ENCODE data around the gene DLG2.
"Not testable (repeated sequence)": the region's sequence is repeated elsewhere in the genome, so short reads cannot be mapped to it uniquely, and the experiment has no call there.

DLG2 gene

DNA sequence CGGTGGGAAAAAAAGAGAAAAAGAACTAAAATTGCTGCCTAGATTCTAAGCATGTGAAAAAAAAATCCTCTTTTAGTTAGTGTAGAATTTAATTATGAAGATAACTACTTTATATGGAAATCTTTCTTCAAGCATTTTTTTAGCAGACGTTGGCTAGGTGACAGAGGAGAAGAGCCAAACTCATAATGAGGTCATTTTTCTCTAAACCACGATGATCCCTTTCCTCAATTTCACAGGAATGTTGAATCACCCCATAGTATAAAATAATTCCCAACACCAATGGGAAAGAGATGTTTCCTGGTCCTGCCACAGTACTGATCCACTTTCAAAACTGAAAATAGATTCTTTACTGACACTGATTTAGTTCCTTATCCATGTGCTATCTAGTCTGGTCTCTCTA, 319.8 kb downstream of the DLG2 start:
- no peak for DNase-seq

DNA sequence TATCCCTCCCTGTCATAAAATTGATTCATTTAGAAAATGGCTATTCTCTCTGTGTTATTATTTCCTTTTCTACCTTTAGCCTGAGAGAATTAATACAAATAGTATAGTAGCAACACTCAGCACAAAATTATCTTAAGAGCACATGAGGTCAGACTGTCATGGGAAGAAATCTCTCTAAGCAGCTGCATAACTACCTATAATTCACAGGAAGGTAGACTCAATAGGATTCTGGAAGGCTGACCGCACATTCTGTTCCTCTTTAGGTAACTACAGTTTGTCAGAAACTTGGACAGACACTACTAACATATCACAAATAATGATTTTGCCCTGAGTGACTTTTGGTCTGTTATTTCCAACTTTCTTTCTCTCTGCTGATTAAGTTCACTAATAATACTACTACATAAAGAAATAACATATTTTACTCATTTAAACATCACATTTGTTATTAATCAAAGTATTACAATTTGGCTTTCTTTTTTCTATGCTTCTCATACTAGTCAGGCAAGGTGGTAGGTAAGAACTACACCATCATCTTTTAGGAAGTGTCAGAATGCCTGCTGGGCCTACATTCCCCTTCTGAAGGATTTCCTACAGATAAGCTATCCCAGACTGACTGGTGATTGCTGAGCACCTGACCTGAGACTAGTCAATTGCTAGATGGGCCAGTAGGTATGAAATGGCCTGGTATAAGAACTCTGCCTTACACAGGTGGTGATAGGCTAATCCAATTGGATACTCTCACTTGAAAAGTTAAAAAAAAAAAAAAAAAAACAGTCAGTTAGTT, 325.1 kb downstream of the DLG2 start:
- no peak for DNase-seq

DNA sequence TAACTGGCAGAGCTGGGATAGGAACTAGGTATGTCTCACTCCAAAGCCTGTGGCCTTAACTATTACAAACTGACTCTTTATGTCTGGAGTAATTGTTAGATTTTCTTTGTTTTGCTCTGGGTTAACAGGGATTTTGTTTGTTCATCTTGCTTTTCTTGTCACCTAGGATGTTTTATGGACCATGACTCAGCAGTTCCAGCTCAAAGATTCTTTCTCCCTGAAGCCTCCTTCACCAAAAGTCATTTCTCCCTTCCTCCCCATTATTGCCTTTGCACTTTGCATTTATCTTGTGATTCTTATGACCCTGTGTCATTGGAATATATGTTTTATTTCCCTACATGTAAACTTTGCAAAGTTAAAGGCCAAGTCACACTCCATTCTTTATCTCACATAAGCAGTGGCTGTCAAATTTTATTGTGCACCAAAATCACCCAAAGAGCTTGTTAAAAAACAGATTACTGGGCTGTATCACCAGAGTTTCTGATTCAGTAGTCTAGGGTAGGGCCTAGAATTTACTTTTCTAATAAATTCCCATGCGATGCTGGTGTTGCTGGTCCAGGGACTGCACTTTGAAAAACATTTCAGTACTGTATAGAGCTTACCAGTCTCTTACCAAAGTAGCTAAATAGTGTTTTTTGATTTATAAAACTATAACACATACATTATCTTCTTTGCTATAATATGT, 327.7 kb downstream of the DLG2 start:
- DNase-seq: no peak

DNA sequence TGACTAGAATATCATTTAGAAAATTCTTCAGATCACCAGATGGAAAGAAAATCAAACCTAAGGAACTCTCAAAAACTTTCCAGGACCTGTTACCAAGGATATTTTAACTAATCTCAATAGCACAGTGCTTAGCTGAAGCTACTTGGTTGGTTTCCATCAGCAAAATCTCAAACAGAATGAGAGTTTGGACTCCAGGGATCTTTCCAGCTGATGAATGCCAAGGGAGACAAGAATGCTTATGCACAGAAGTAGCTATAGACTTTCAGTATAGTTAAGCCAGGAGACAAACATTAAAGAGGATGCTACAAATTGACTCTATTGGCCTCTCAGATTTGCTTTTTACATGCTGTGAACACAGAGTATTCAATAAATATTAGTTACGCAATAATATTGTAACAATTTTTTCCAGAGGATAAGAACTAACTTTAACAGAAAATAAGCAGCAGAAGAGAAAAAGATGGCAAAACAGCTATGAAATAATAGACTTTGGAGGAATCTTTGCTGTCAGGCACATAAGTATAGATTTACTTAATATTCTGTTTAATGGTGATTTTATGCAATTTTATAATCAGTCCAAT, 331.4 kb downstream of the DLG2 start:
- DNase-seq: no peak

DNA sequence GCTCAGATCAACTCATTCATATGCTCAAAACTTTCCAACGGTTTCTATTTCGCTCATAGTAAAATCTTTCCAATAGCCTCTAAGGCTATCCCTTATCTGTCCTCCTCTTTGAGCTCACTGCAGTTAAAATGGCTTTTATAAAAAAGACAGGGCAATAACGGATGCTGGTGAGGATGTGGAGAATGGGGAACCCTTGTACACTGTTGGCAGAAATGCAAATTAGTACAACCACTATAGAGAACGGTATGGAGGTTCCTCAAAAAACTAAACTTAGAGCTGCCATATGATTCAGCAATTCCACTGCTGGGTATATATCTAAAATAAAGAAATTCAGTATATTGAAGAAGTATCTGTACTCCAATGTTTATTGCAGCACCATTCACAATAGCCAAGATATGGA, 345.6 kb downstream of the DLG2 start:
- no peak for DNase-seq

DNA sequence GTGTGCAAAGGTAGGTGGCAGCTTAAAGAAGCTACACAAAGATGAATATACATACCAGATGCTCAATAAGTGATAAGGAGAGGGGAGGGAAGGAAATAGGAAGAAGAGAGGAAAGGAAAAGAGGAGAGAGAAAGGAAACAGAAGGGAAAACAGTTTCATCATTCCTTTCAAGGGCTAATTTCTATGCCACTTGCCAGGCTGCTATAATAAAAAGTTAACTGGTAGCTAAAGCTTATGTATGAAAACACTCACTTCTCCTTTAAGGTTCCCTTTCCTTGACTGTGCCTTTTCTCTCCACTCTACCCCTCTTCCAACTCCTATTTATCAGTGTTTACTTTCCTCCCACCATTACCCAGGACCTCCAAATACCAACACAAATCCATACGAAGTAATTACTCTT, 347.9 kb downstream of the DLG2 start:
- DNase-seq: no peak

DNA sequence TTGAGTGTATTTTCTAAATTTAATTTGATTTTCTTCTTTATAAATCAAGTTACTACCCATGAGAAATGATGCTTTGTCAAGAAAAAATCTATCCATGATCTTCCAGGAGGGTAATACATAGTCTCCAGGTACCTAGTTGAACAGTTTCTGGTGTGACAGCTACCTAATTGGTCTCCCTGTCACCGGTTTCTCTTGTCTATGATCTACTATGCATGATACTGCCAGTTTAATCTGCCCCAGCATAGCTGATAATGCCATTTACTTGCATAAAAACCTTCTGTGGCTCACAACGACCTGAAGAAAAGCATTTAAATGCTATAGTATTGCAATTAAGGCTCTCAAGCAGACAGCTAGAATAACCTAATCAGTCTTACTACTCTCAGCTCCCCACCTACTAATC, 349.5 kb downstream of the DLG2 start:
- DNase-seq: no peak

DNA sequence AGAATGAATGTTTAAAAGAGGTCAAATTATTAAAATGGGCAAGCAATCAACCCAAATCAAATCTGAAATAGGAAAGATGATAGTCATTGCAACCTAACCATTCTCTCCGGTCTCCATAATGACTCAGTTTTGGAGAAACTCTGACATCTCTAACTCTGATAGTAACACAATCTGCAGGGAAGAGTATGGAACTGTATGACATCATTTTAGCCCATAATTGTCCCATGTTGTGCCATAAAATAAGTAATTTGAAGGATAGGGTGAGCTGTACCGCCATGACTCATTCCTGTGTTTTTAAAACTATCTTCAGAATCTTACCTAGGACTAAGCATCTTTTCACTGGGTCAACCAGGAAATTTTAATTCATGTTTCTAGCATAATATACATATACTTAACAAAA, 350.8 kb downstream of the DLG2 start:
- no peak for DNase-seq

DNA sequence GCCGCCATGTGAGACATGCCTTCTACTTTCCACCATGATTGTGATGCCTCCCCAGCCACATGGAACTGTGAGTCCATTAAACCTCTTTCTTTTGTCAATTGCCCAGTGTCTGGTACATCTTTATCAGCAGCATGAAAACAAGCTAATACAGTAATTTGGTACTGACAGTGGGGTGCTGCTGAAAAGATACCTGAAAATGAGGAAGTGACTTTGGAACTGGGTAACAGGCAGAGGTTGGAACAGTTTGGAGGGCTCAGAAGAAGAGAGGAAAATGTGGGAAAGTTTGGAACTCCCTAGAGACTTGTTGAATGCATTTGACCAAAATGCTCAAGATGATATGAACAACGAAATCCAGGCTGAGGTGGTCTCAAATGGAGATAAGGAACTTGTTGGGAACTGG, 356.8 kb downstream of the DLG2 start:
- not testable (repeated sequence) for DNase-seq

DNA sequence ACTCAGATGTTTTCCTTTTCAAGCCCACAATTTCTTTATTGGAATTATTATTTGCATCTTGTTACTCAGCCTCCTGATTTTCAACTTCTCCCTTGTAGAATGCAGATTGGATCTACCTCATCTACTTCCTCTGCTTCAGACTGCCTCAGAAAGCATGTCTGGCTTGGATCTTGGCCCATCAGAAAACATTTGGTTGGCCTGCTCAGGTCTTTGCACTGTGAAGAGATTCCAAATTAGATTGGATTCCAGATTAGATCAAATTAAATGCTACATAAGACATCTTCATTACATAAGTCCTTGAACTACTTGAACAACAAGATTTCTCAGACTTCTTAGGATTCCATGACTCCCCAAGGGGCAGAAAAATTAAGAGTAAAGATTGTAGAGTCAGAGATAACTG, 358.0 kb downstream of the DLG2 start:
- no peak for DNase-seq

DNA sequence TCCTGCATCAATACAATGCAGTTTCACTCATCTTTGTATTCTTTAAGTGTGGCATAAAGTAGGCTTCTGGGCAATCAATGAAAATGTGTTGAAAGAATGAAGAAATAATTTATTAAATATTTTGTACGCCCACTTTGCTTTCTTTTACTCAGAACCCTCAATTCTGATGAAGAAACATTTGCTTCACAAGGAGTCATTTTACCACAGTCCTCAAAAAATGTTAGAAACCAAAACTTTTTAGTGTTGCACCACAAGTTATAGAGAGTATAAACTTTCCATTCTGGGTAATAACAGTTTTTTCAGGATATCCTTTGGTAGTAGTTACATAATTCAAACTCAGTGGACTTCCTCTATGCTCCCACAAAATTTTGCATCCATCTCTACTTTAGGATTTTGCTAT, 360.5 kb downstream of the DLG2 start:
- no peak for DNase-seq

DNA sequence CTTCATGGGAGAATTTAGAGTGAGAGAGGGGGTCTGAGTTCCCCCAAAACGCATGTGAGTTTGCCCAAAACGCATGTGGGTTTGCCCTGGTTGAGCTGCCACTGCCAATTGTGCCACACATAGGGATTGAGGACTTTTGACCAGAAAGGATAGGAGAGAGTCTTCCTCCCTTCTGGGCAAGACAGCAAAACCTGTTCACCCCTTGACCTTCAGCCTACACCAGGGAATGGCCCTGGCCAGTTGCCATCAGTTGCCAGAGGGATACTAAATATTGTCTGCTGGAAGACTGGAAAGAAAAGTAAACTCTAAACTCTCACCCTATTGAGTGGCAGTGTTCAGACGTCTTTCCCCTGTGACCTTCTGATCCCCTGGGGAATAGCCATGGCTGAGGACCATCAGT, 363.8 kb downstream of the DLG2 start:
- DNase-seq: no peak

DNA sequence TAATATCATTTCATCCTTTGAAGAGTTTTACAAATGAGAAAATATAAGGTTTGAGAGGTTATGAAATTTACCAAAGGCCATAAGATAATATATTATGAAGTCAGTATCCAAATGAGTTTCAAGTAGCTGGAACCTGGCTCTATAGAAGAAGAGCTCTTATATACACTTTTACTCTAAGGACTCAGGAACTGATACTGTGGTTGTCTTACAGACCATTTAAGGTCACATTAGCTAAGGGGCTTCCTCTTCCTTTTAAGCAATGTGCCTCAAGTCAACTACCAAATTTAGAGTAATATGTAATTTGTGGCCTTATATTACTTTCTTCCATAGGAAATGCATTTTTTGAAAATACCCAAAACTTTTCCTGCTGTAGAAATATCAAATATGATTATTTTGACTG, 369.3 kb downstream of the DLG2 start:
- no peak for DNase-seq

DNA sequence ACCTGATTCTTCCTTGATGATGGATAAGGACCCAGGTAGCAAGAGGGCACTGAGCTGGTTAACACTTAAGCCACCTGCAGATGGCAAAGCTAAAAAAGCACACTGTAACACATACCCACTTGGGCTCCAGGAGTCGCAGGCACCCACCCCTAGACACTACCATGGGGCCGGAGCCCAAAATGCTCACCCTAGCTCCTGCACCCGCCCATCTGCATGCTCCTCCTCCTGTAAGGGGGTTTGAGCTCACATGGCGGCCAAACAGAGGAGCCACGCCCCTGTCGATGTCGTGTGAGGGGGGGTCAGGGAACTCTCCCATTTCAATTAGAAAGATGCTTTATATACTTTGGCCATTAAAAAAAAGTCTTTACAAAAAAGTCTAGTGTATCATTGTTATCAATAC, 370.7 kb downstream of the DLG2 start:
- no peak for DNase-seq

DNA sequence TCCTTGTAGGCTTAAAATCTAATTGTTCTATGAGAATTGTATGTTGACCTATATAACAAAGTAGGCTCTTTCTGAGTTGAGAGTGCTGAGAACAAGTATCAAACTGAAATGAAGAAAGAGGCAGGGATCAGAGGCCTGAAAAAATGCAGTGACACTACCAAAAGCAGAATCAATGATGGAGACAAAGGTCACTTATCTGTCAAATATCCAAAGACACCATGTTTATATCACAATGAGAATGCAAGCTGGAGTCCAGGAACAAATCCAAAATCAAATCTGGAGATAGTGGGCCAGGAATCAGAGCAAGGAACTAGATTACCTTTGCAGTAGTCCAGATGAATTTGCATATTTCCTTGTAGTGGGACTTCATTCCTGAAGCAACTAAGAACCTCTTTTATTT, 377.7 kb downstream of the DLG2 start:
- no peak for DNase-seq

DNA sequence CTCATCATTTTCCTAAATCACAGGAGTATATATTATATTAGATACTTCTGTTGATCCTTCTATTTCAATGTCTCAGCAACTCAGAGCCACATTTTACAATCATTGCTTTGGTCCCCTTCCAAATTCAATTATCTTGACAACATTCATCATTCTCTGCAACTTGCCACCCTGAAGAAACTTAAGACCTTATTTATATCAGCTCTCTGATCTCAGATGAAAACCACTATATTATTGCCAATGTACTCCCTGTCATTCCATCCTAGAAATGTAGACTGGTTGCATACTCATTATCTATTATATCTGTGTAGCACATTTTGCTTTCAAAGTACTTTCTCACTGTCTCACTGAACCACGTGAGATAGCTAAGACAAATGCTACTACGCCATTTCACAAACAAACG, 379.3 kb downstream of the DLG2 start:
- DNase-seq: no peak

DNA sequence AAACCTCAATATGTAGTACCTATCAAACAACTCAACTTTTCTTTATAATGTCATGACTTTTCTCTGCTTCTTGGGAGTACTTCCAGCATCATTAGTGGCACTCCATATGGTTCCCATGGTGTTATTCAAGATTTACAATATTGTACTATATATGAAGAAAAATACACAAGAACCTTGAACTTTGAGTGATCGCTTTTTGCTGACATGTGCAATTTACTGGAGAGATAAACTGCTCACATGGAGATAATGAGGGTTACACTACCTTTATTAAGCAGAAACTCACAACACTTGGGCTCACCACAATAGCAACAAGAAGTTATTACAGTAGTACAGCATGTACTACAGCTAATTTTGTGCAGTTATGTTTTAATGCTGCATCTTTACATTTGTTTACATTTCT, 388.2 kb downstream of the DLG2 start:
- DNase-seq: no peak

DNA sequence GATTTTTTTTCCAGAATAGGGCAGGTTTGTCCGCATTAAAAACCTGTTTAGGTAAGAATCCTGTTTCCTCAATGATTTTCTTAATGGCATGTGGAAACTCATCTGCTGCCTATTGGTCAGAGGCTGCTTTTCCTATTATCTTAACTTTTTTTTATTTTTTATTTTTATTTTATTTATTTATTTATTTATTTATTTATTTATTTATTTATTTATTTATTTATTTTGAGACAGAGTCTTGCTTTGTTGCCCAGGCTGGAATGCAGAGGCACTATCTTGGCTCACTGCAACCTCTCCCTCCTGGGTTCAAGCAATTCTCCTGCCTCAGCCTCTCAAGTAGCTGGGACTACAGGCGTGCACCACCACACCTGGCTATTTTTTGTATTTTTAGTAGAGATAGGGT, 389.1 kb downstream of the DLG2 start:
- not testable (repeated sequence) for DNase-seq

DNA sequence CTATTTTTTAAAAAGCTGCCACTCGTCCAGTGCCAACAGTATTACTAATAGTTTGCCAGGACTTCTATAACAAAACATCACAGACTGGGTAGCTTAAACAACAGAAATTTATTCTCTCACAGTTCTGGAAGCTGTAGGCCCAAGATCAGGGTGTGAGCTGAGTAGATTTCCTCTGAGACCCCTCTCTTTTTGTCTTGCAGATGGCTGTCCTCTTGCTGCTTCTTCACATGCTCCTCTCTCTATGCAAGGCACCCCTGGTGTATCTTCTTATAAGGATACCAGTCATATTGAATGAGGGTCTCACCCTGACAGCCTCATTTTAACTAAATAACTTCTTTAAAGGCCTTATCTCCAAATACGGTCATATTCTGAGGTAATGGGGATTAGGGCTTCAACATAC, 390.9 kb downstream of the DLG2 start:
- DNase-seq: no peak

DNA sequence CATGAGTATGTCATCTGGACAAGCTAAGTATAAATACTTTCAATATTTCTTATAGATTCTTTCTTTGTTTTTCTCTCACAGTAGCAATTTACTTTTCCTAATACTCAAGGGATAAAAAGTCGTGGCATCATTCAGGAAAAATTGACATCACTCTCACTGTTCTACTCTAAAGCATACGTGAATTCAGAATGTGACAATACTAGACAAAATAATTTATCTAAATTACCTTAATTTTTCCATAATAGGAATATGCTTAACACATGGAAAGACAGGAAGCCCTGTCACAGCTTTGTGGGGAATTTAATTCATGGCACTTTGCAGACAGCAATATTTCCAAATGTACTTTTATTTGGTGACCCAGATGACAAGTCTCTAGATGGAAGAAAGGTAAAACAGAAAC, 394.6 kb downstream of the DLG2 start:
- DNase-seq: no peak

DNA sequence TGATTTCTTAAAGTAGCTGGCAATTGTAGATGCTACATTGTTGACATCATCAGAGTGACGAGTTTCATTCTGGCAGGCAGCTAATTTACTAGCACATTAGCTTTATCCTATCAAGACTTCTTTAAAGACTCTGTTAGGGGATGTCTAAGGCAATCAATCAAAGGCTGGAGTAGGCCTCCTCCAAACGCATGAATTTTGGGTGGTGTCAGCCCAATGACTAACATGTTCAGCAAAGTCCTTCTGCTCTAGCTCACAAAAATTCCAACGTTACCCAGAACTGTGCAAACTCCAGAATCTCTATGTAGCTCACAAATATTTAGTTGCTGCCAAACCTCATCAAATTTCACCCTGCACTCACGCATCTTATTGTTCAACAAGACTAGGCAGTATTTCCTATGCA, 395.6 kb downstream of the DLG2 start:
- no peak for DNase-seq

DNA sequence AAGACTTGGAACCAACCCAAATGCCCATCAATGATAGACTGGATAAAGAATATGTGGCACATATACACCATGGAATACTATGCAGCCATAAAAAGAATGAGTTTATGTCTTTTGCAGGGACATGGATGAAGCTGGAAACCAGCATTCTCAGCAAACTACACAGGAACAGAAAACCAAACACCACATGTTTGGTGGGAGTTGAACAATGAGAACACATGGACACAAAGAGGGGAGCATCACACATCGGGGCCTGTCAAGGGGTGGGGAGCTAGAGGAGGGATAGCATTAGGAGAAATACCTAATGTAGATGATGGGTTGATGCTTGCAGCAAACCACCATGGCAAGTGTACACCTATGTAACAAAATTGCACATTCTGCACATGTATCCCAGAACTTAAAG, 397.4 kb downstream of the DLG2 start:
- not testable (repeated sequence) for DNase-seq

DNA sequence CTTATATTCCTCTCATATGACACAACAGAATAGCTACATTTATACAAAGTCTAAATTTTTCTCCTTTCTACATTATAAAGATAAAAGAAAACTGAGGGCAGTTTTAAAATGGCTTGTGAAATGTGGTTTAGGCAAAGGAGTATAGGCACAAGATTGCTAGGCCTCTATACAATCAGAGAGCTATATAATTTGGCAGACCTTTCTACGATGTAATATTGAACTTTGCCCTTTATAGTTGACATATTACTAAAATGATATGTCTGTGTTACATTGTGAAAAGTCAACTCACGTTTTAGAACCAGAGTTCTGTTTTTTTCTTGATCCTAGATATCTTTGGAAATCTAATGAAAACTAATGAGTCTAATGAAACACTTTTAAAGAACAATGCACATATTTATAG, 430.2 kb downstream of the DLG2 start:
- DNase-seq: no peak

DNA sequence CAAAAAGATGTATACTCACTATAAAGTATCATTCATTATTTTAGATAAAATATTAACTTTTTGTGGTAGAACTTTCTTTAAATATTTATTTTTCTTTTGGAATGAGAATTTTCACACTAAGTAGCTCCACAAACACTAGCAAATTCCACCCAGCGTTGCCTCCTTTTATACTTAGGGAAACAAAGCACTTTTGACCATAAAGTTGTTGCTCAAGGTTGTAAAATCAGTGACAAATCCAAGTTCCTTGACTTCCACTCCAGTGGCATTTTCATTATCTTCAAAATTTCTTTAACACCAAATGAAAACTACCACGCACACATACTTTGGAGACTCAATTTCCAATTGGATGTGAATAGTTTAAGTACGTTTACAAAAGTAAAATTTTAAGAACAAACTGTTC, 431.2 kb downstream of the DLG2 start:
- DNase-seq: no peak

DNA sequence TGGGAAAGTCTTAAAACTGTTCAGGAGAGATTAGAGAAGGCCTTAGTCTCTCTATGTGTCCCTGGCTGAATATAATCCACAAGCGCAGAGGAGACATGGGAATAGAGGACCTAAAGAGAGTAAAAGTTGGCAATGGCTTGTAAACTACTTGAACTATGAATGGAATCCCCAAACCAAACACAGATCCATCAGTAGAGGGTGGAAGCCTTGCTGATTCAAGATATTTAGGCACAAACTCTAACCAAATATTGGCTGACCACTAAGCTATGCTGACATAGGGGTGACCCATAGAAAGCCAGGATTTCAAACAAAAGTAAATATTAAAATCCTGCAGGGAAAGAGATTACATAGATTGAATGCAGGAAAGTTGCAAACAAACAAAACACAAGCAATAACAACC, 439.2 kb downstream of the DLG2 start:
- DNase-seq: no peak

Data from CD4-positive, alpha-beta T cell treated with Interleukin-4 for 1 hour (primary cell).